Osteoblast (primary cell): ENCODE data around the gene SNED1. TPM values are rescaled to one million over a fixed set of nuclear protein-coding genes. Genes with fewer than 3 reads are reported as not detected.

Experiments used
- DNase-seq: peaks from one replicate; pipeline ENCODE4 v3.0.0; 2011; ENCODE audit warnings: low spot score, mixed read lengths; ENCODE audit not compliant: insufficient read length; ENCODE audit errors: missing footprints
- H2AFZ ChIP-seq: 2 replicates; pipeline ENCODE4 v1.6.0; 2011; ENCODE audit warnings: mild to moderate bottlenecking, low read length
- H3K27ac ChIP-seq: 2 replicates; pipeline ENCODE4 v1.5.1; 2011; ENCODE audit warnings: mild to moderate bottlenecking, low read depth, low read length, moderate library complexity
- H3K27me3 ChIP-seq: 2 replicates; pipeline ENCODE4 v1.6.0; 2012; ENCODE audit warnings: mild to moderate bottlenecking, control low read depth, inconsistent platforms, low read length, moderate library complexity; ENCODE audit not compliant: insufficient read depth
- H3K36me3 ChIP-seq: 2 replicates; pipeline ENCODE4 v1.5.1; 2011; ENCODE audit warnings: mild to moderate bottlenecking, low read length, control low read depth, moderate library complexity; ENCODE audit not compliant: insufficient read depth
- H3K4me1 ChIP-seq: 2 replicates; pipeline ENCODE4 v1.5.1; 2011; ENCODE audit warnings: mild to moderate bottlenecking, low read length, control low read depth, moderate library complexity; ENCODE audit not compliant: insufficient read depth
- H3K4me2 ChIP-seq: 2 replicates; pipeline ENCODE4 v1.6.0; 2011; ENCODE audit warnings: mild to moderate bottlenecking, low read length; ENCODE audit not compliant: insufficient read depth
- H3K4me3 ChIP-seq: fragments of 200-600 bp; sonication (generic); 3 replicates; pipeline ENCODE4 v1.5.1; 2012; ENCODE audit warnings: mild to moderate bottlenecking, low read length, inconsistent platforms; ENCODE audit not compliant: insufficient read depth
- H3K79me2 ChIP-seq: 2 replicates; pipeline ENCODE4 v1.6.0; 2012; ENCODE audit warnings: mild to moderate bottlenecking, low read length, control low read depth, inconsistent platforms; ENCODE audit not compliant: insufficient read depth
- H3K9me3 ChIP-seq: 2 replicates; pipeline ENCODE4 v1.5.1; 2011; ENCODE audit warnings: low read depth, low read length, control low read depth
- H4K20me1 ChIP-seq: 2 replicates; pipeline ENCODE4 v1.6.0; 2012; ENCODE audit warnings: mild to moderate bottlenecking, low read length, control low read depth; ENCODE audit not compliant: insufficient read depth
- CTCF ChIP-seq: IDR thresholded peaks from 2 replicates; pipeline ENCODE4 v1.5.1; 2011; ENCODE audit warnings: mild to moderate bottlenecking, low read depth, low read length, moderate library complexity; ENCODE audit errors: extremely low read depth
- total RNA-seq: library from RNA; depleted of rRNA; stranded (reverse); fragments of >200 nt; gene quantifications from 2 replicates; pipeline ENCODE4 v1.2.3, GENCODE V29; 2012

SNED1 gene
- total RNA-seq, 1 donor = 94.8 TPM

- no peak overlapping the region for H3K27ac ChIP-seq
- no peak for DNase-seq
- no peaks in the 10 kb centered on the region for H3K4me1 ChIP-seq
- no peaks in the 10 kb centered on the region for H3K79me2 ChIP-seq
- peaks cover 22% of the 10 kb centered on the region for H3K36me3 ChIP-seq
- peaks cover 3% of the 10 kb centered on the region for H4K20me1 ChIP-seq
- H3K4me3 ChIP-seq = no peak overlapping the region
- H3K4me2 ChIP-seq = no peak overlapping the region
- no peaks in the 10 kb centered on the region for H3K27me3 ChIP-seq
- H2AFZ ChIP-seq = no peak overlapping the region
- TF ChIP-seq CTCF = no peak
- H3K9me3 ChIP-seq = no peaks in the 10 kb centered on the region
Measured at GRCh38 chr2:241082341-241083090, 84.1 kb downstream of the SNED1 start.

GRCh38 chr2:241083091-241083415 is 84.6 kb downstream of the SNED1 start:
- peaks cover 27% of the 10 kb centered on the region for H3K36me3 ChIP-seq
- H4K20me1 ChIP-seq = peaks cover 3% of the 10 kb centered on the region
- no peaks in the 10 kb centered on the region for H3K4me1 ChIP-seq
- H3K27me3 ChIP-seq = no peaks in the 10 kb centered on the region
- H3K4me3 ChIP-seq = no peak overlapping the region
- H3K9me3 ChIP-seq = no peaks in the 10 kb centered on the region
- H3K4me2 ChIP-seq = no peak overlapping the region
- DNase-seq = peak; percentile 72
- H3K79me2 ChIP-seq = no peaks in the 10 kb centered on the region
- no peak overlapping the region for H2AFZ ChIP-seq
- TF ChIP-seq CTCF = no peak
- H3K27ac ChIP-seq = no peak overlapping the region

- H3K79me2 ChIP-seq = no peaks in the 10 kb centered on the region
- no peak overlapping the region for H2AFZ ChIP-seq
- H3K27me3 ChIP-seq = no peaks in the 10 kb centered on the region
- H3K27ac ChIP-seq = no peak overlapping the region
- DNase-seq = no peak
- no peaks in the 10 kb centered on the region for H3K4me1 ChIP-seq
- peaks cover 45% of the 10 kb centered on the region for H3K36me3 ChIP-seq
- H3K4me3 ChIP-seq = no peak overlapping the region
- H3K9me3 ChIP-seq = no peaks in the 10 kb centered on the region
- no peak overlapping the region for H3K4me2 ChIP-seq
- H4K20me1 ChIP-seq = peaks cover 3% of the 10 kb centered on the region
- no peak for TF ChIP-seq CTCF
Measured at GRCh38 chr2:241084856-241085444, 86.5 kb downstream of the SNED1 start.

GRCh38 chr2:241087420-241088268 is 89.2 kb downstream of the SNED1 start:
- H3K27ac ChIP-seq = no peak overlapping the region
- H3K4me2 ChIP-seq = no peak overlapping the region
- H3K36me3 ChIP-seq = peaks cover 72% of the 10 kb centered on the region
- H3K4me1 ChIP-seq = no peaks in the 10 kb centered on the region
- no peaks in the 10 kb centered on the region for H3K27me3 ChIP-seq
- H2AFZ ChIP-seq = no peak overlapping the region
- DNase-seq = no peak
- no peak for TF ChIP-seq CTCF
- no peak overlapping the region for H3K4me3 ChIP-seq
- H4K20me1 ChIP-seq = peaks cover 3% of the 10 kb centered on the region
- no peaks in the 10 kb centered on the region for H3K79me2 ChIP-seq
- H3K9me3 ChIP-seq = no peaks in the 10 kb centered on the region
